ENCODE data around the gene ZBTB39. TPM values are rescaled to one million over a fixed set of nuclear protein-coding genes. Genes with fewer than 3 reads are reported as not detected.

ZBTB39 gene
- total and polyA plus RNA-seq, 10 donors, result 1.7 to 15.7 (median 10.8) TPM

DNA sequence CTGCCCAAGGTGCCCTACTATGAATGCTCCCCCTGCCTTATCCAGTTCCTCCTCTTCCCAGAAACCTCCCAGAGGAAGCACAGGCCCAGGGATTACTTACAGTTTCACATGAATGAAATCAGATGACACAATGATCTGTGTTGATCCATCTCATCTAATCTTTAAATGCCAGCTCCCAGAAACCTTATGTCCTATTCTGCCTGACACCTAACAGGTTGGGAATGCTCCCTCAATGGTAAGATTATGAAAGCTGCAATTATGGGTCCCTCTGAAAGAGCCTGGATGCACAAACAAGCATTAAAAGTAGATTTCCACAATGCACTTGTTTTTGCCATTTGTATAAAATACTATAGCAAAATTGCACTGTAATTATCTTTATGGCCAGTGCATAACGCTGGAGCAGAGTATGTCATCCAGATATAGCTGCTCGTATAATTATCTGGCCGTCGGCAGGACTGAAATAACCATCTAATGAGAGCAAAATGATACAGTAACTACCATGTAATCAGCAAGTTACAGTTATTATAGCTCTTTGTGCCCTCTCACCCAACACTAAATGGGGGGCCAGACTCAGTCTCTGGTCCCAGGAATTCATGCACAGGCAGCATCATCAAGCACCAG lies 4.4 kb upstream of the ZBTB39 start:
- DNase-seq, result no peak
- intact Hi-C loops (cut with DNase I; ENCODE audit: low total_unique reads), result no loop called here
- no peaks in the 10 kb centered on the region for H3K9me3 ChIP-seq
- peak overlapping the region in 1 of 8 donors; percentile 38 for H3K27ac ChIP-seq
- peaks cover 0 to 5% (median 0%) of the 10 kb centered on the region in 7 donors for H3K27me3 ChIP-seq (replicated peaks in 1 of 7)
- H3K4me3 ChIP-seq, result no peak overlapping the region
- H3K4me1 ChIP-seq, result peaks cover 13 to 52% (median 27%) of the 10 kb centered on the region in 6 donors
- no peaks in the 10 kb centered on the region for H3K36me3 ChIP-seq
- TF ChIP-seq, protein P1, sequence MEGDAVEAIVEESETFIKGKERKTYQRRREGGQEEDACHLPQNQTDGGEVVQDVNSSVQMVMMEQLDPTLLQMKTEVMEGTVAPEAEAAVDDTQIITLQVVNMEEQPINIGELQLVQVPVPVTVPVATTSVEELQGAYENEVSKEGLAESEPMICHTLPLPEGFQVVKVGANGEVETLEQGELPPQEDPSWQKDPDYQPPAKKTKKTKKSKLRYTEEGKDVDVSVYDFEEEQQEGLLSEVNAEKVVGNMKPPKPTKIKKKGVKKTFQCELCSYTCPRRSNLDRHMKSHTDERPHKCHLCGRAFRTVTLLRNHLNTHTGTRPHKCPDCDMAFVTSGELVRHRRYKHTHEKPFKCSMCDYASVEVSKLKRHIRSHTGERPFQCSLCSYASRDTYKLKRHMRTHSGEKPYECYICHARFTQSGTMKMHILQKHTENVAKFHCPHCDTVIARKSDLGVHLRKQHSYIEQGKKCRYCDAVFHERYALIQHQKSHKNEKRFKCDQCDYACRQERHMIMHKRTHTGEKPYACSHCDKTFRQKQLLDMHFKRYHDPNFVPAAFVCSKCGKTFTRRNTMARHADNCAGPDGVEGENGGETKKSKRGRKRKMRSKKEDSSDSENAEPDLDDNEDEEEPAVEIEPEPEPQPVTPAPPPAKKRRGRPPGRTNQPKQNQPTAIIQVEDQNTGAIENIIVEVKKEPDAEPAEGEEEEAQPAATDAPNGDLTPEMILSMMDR (IDR thresholded peaks at IDR 0.05 in 8 of 11, conservative IDR thresholded peaks at IDR 0.05 in 3 of 11), result no peak
- TF ChIP-seq POLR2A (IDR thresholded peaks at IDR 0.05), result no peak
- TF ChIP-seq POLR2AphosphoS5 (IDR thresholded peaks at IDR 0.05), result no peak
- 87 to 95% (median 94%) methylated on average over 4 of the region's 4 CpGs for WGBS, 5 donors

DNA sequence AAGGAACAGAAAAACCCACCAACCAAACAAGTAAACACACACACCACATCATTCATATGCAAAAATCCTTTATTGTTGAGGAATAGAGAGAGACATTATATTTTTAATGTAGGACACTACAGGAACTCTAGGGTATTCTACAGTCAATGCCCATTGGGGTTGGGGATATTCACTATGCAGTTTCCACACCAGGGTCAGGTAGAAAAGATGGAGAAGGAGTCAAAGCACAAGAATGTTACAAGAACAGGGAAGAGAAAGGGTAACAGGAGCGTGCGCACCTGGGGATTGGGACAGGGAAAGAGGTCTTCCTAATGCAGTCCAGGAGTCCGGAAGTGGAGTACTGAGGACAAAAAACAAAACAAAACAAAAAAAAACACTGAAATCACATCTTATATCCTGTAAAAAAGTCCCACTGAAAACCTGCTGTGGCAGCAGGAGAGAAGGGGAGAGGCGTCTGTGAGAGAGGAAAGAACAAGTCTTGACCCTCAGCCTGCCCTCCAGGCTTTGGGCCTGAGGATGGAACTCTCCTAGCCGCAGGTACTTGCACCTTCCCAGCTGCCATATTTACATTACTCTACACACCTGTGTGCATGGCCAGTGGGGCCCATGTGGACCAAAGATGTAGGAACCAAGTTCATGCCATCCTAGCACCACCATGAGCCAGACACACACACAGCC lies 3.7 kb upstream of the ZBTB39 start:
- intact Hi-C loops (cut with DNase I; ENCODE audit: low total_unique reads), result loop anchor here (5.0 kb wide), 2 partner anchors 52 to 107 kb away; no protein-coding TSS in a partner anchor
- DNase-seq, result no peak
- no peak for TF ChIP-seq POLR2A (IDR thresholded peaks at IDR 0.05)
- no peak for TF ChIP-seq POLR2AphosphoS5 (IDR thresholded peaks at IDR 0.05)
- TF ChIP-seq, protein P1 (IDR thresholded peaks at IDR 0.05 in 8 of 11, conservative IDR thresholded peaks at IDR 0.05 in 3 of 11), result no peak
- Histone ChIP-seq H3K27ac (no peak overlapping the region), H3K9me3 (no peaks in the 10 kb centered on the region), H3K4me3 (no peak overlapping the region), H3K36me3 (no peaks in the 10 kb centered on the region), H3K4me1 (peaks cover 19 to 58% (median 33%) of the 10 kb centered on the region in 6 donors), H3K27me3 (replicated peaks in 1 of 7) (no peaks in the 10 kb centered on the region)
- 93 to 95% (median 94%) methylated on average over 5 of the region's 5 CpGs for WGBS, 5 donors

DNA sequence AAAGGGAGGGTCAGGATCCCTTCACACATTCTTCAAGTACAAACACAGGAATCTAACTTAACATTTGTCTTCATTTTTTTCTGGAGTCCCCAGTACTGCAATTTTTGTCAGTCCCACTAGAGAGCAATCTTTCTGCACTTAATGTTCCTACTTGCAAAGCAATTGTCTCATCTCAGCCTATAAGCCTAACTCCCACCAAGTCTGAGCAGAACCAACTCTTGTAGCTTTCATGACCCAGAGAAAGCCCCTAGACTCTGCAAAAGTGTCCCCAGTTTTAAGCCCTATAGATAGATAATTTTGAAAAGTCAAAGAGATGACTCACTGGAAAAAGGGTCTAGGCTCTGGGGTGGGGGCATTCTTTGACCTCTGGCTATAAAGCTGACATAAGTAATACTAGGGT lies 1.8 kb upstream of the ZBTB39 start:
- no peak for DNase-seq
- intact Hi-C loops (cut with DNase I; ENCODE audit: low total_unique reads), result loop anchor here (5.0 kb wide), 2 partner anchors 54 to 109 kb away; no protein-coding TSS in a partner anchor

More for the DNA sequence above, 1.8 kb upstream of the ZBTB39 start:
- Histone ChIP-seq H3K27me3 (replicated peaks in 1 of 7) (no peaks in the 10 kb centered on the region), H3K27ac (peak overlapping the region in 5 of 8 donors; percentile 27 to 92 (median 88)), H3K4me1 (peaks cover 28 to 77% (median 49%) of the 10 kb centered on the region in 6 donors), H3K36me3 (peaks cover 3 to 17% (median 15%) of the 10 kb centered on the region in 6 donors), H3K4me3 (no peak overlapping the region), H3K9me3 (no peaks in the 10 kb centered on the region)
- no peak for TF ChIP-seq POLR2AphosphoS5 (IDR thresholded peaks at IDR 0.05)
- TF ChIP-seq, protein P1 (IDR thresholded peaks at IDR 0.05 in 8 of 11, conservative IDR thresholded peaks at IDR 0.05 in 3 of 11), result peak; percentile 18 to 80 (median 67)
- no peak for TF ChIP-seq POLR2A (IDR thresholded peaks at IDR 0.05)

All from spleen (tissue), 11 donors.